GM12801 (cell line): Measurements from ENCODE around the gene UVRAG.

Source experiments
- CTCF ChIP-seq: IDR thresholded peaks from one replicate; pipeline ENCODE4 v1.5.1; 2011; ENCODE audit warnings: control low read depth; ENCODE audit not compliant: insufficient read length; ENCODE audit errors: extremely low read depth

Gene UVRAG

GRCh38 chr11:75898871-75899270 is 83.9 kb downstream of the UVRAG start:
- TF ChIP-seq CTCF, result no peak

- TF ChIP-seq CTCF, result no peak
These were observed 84.8 kb downstream of the UVRAG start for GRCh38 chr11:75899806-75900205.

- TF ChIP-seq CTCF, result no peak
These were observed 85.8 kb downstream of the UVRAG start for GRCh38 chr11:75900848-75901247.

- no peak for TF ChIP-seq CTCF
These were observed 87.6 kb downstream of the UVRAG start for GRCh38 chr11:75902631-75903030.

- TF ChIP-seq CTCF, result no peak
These were observed 88.3 kb downstream of the UVRAG start for GRCh38 chr11:75903276-75903675.

- no peak for TF ChIP-seq CTCF
These were observed 90.4 kb downstream of the UVRAG start for GRCh38 chr11:75905434-75905833.

- TF ChIP-seq CTCF, result no peak
These were observed 93.0 kb downstream of the UVRAG start for GRCh38 chr11:75907906-75908527.
